PC-9 (cell line): ENCODE measurements around the gene ABHD18.

Experiments used
- EZH2 ChIP-seq: fragments of 200-600 bp; sonication (generic); IDR thresholded peaks from 2 replicates; pipeline ENCODE4 v1.8.0; 2017; ENCODE audit warnings: antibody characterized with exemption, low read depth
- TF ChIP-seq, protein P1 (sequence below): fragments of 200-600 bp; sonication (generic); conservative IDR thresholded peaks from 2 replicates; pipeline ENCODE4 v1.6.1; 2017; ENCODE audit warnings: mixed run types, antibody characterized with exemption, mild to moderate bottlenecking, moderate library complexity

- TF ChIP-seq, protein P1, sequence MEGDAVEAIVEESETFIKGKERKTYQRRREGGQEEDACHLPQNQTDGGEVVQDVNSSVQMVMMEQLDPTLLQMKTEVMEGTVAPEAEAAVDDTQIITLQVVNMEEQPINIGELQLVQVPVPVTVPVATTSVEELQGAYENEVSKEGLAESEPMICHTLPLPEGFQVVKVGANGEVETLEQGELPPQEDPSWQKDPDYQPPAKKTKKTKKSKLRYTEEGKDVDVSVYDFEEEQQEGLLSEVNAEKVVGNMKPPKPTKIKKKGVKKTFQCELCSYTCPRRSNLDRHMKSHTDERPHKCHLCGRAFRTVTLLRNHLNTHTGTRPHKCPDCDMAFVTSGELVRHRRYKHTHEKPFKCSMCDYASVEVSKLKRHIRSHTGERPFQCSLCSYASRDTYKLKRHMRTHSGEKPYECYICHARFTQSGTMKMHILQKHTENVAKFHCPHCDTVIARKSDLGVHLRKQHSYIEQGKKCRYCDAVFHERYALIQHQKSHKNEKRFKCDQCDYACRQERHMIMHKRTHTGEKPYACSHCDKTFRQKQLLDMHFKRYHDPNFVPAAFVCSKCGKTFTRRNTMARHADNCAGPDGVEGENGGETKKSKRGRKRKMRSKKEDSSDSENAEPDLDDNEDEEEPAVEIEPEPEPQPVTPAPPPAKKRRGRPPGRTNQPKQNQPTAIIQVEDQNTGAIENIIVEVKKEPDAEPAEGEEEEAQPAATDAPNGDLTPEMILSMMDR, result no peak
- no peak for TF ChIP-seq EZH2
Measured at GRCh38 chr4:127965803-127966175, 583 bp downstream of the ABHD18 start.
